HG03175 (cell line): Measurements from ENCODE around the gene TOM1L2.
"Not testable (repeated sequence)": the region's sequence is repeated elsewhere in the genome, so short reads cannot be mapped to it uniquely, and the experiment has no call there.

Experiments used
- ATAC-seq: cut with Tn5 transposase; IDR thresholded peaks from one replicate; pipeline ENCODE4 v1.9.1; 2021; ENCODE audit warnings: mild to moderate bottlenecking, moderate library complexity; ENCODE audit not compliant: unreplicated experiment

Gene TOM1L2

DNA sequence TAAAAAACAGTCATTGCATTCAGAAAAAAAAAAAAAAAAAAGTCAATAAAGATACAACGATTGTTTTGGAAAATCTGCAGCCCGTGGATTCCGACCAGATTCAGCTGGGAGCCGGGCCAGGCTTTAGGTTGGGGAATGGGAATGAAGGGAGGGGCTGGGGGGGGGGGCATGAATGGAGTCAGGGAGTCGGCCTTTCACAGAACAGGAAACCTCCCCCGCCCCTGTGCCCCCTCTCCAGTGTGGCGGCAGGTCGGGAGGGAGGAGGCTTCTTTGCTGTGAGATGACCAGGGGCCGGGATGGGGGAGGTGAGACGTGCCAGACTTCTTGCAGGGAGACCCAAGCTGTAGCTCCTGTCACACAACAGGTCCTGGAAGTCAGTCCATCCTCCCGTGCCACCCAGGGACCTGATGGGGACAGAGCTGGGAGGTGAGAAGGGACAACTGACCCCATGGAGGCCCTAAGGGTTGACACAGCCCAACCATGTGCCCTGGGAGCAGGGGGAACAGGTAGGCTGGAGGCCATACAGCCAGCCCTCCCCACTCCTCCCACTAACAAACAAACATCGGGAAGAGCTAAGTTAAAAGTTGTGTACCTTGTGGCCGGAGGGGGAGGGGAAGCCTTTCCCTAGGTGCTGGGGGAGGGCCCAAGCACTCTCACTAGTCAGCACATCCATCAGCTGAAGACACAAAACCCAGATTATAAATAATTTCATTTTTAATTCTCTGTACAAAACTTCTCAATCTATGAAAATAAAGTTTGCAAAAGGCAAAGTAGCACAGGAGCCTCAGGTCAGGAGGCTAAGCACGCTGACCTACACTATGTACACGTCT is 160.6 kb downstream of the TOM1L2 start:
- ATAC-seq: no peak

DNA sequence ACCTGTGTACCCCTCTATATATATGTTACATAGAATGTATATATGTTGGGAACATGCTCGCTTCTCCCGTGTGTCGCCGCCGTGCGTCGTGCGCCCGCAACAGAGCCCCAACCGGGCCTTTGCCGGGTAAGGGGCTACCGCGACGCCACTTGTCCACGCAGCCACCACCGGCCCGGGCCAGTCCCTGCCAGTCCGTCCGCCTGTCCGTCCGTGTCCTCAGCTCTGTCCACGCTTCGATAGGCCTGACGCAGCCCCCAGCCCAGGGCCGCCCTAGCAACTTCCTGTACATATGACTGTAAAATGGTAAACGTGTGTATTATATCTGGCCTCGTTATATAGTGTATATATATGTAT is 161.3 kb downstream of the TOM1L2 start:
- no peak for ATAC-seq

DNA sequence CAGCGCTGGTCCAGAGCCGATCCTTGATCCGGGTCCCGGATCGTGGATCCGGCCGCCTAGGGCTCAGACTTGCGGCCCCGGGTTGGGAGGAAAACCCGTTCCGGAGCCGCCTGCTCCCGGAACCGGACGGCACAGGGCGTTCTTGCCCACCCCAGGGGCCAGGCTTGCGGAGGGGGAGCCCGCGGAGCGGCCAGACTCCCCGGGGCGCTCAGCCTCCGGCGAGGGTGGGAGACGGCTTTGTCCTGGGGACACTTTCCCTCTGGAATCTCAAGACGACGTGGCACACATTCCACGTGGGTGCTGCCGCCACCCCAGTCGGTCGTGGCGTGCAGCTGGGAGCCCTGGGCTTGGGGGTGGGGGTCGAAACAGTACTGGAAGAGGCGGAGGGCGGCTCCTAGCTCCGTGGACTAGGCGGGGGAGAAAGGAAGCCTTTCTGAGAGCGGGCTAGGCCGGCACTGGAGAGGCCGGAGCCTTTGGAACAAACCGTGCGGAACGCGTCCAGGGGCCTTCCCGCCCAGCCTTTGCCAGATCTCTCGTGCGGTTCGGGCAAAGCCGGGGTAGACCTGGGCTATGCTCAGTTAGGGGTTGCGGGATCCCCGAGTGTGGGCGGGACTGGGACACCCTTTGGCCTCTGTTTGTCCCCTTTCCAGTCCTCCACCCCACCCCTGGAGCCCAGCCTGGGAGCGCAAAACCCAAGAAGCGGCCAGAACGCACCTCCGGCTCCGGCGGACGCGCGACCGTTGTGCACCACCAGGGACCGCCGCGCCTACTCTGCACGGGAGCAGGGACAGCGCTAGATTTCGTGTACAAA is 161.9 kb downstream of the TOM1L2 start:
- ATAC-seq: no peak

DNA sequence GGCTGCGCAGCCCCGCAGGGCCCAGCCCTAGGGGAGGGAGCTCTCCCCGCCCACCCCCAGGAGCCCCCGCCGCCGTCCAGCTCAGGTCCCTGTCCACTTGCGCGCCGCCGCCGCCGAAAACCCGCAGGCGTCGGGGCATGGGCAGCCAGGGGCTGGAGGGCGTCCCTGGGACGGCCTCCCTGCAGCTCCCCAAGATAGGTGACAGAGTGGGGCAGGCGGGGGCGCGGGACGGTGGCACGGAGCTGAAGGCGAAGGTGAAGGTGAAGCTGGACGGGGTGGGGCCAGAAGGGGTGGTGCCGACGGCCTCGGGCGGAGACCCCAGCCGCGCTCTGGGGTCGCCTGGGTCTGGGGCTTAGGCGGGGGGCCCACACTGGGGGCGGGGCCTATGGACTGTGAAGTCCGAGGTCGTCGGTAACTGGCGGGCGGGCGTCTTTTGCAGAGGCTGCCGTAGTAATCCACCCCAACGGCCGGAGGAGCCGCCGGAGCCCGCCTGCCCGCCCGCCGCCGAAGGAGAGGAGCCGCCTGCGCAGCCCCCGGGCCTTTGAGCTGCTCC is 162.6 kb downstream of the TOM1L2 start:
- ATAC-seq: no peak

DNA sequence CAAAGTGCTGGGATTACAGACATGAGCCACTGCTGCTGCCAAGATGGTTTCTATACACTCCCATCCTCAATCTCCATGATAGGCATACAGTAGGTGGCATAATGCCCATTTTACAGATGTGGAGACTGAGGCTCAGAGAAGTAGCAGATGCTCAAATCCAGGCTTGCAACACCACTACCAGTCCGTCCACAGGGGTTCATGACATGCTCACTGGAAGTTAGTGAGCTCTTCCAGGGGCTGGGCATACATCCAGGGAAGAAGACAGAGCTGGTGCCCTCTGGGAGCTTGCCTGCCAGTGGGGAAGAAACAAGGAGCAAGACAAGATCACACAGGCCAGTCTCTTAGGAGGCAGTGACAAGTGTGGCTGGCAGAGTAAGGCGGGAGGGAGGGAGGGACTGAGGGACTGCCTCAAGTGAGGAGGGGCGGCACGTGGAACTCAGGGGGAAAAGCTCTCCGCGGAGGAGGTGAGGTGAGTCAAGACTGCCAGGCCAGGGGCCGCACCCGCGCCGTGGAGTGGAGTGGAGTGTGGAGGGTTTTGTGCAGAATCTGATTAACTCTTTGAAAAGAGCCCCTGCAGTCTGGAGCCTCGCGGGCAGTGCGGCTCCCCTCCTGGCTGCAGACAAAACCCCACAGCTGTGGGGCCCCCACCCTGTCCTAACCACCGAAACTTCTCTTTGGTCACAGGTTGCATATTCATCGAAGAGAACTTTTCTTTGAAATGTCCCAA is 163.3 kb downstream of the TOM1L2 start:
- no peak for ATAC-seq

DNA sequence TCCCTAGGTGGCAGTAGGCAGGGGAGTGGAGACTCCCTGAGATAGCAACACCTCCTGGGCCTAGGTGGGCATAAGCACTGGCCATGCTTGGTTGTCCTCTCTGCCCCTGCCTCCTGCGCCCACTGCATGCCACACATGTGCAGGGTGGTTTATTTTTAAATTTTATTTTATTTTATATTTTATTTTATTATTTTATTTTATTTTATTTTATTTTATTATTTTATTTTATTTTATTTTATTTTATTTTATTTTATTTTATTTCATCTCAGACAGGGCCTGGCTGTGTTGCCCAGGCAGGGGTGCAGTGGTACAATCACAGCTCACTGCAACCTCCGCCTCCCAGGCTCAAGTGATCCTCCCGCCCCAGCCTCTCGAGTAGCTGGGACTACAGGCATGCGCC is 164.0 kb downstream of the TOM1L2 start:
- not testable (repeated sequence) for ATAC-seq

DNA sequence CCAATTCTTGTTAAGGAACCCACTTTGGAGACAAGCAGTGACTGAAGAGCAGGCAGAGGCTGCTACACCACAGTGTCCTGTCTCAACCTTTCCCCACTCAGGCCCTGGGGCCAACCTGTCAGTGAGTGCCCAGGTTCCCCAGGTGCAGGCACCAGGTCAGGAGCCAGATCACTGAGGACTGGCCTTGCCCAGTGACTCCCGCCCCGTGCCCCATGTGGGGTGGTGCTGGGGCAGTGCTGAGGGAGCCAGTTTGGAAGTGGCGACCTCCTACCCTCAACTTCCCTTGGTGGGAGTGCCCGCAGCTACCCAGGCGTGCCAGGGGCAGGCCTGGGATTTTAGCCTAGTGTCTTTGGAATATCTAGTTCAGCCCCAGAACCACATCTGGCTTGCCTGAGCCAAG is 164.8 kb downstream of the TOM1L2 start:
- ATAC-seq: no peak

DNA sequence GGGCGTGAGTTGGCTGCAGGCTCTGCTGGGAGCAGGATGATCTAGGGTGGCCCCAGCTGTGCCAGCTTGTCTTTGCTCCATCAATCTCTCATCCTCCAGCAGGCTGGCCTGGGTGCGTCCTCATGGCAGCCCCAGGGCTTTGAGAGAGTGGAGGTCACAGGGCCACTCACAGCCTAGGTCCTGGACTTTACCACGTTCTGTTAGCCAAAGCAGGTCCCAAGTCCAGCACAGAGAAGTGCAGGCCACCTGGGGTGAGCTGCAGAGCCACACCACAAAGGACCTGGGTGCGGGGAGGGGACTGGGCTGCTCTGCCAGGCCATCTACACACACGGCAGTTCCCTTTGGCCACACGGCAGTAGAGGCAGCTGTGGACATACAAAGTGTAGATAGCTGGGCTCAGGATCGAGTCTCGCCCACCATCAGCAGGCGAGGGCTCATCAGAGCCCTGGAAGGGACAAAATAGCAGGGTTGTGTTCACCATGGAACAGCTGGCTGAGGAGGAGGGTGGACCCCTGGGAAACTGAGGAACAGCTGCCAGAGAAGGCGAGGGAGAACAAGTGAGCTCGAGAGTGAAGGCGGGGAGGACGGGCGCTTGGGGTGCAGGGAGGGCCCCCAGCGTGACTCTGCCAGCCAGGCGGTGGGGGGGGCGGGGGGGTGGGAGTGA is 165.5 kb downstream of the TOM1L2 start:
- ATAC-seq: no peak

DNA sequence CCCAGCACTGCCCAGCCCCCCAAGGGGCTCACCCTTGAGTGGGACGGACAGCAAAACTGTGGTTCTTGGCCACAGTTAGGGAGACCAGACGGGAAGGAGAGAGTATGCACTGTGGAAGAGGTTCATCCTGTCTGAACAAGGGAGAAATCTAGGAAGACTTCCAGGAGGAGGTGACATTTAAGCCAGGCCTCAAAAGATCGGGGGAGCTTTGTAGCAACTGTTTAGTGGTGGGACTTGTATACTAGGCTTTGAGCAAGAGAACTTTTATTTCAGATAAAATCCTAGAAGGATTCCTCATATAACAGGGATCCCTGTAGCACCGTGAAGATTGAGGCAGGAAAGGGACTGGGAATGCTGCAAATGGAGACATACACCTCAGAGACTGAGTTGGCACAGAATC is 166.2 kb downstream of the TOM1L2 start:
- no peak for ATAC-seq

DNA sequence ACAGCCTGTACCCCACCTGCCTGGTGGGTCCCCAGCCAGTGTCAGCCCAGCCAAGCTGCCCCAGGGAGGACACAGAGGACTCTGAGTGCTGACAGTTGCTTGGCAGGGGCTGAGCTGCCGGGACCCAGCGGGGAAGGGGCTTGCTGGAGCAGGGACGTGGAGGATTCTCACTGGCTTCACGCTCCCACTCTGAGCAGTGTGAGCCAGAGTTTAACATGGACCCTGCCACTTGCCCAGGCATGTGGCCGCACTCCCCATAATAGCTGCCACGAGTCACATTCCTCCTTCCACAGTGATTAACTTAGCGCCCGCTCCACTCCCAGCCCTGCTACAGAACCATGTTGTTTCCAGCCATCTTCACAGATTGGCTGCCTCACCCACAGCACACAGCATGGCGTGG is 166.6 kb downstream of the TOM1L2 start:
- ATAC-seq: no peak

DNA sequence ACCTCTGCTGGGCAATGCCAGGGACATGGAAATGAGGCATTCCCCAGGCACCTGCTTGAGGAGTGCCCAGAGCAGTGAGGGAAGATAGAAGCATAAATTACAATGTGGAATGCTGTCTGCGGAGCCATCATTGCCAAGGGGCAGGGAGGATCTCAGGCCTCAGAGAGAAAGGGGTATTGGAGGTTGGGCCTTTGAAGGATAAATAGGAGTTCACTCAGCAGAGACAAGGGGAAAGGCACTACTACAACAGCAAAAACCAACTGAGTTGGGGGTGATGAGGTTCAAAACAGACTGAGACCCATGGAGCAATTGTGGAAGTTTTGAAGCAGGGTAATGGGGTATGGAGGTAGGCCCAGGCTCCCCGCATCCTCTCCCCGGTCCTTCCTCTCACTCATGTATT is 168.2 kb downstream of the TOM1L2 start:
- no peak for ATAC-seq

DNA sequence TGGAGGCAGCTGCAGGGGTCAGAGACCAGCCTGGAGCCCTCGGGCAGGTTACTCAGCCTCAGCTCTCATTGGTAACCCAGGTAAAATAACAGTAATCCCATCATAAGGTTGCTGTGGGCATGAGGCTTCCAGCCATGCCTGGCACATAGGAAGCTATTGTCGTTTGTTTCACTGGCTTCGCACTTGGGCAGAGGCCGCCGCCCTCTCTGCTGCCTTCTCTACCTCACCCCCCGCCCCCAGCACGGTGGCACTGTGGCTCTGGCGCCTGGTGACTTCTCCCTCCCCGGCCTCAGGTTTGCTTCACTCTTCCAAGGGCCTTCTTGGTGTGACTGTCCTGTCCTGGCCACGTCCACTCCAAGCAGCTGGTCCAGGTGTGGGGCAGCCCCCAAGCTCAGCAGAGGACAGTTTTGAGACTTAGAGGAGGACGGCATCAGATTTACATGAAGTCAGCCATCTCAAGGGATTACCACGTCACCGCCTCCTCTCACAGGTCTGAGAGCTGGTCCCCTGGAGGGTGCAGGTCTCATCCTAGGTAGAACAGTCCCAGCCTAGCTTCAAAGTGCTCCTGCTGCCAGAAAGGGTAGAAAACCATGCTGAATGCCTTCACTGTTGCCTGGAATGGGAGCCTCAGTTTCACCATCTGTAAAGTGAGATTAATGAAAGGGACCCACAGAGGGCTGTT is 170.3 kb downstream of the TOM1L2 start:
- no peak for ATAC-seq

DNA sequence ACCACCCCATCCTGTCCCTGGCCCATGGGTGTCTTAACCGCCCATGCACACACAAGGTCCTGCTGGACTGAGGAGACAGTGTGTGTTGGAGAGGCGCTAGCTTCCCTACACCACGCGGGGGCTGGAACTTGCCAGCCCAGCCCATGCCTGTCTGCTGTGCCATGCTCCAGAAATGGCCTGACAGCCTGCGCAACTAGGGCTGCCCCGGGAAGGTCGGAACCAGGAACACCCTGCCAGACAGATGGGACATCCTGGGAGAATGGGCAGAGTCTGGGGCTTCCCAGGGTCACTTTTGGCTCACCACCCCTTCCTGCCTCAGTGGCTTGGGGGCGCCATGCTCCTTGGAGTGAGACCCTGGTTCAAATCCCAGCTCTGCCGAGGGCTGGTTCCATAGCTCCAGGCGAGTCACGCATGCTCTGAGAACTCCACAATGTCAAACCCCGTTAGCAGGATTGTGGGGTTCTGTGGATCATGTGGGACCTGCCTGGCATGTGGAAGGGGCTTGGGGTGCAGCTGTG is 171.6 kb downstream of the TOM1L2 start:
- no peak for ATAC-seq

DNA sequence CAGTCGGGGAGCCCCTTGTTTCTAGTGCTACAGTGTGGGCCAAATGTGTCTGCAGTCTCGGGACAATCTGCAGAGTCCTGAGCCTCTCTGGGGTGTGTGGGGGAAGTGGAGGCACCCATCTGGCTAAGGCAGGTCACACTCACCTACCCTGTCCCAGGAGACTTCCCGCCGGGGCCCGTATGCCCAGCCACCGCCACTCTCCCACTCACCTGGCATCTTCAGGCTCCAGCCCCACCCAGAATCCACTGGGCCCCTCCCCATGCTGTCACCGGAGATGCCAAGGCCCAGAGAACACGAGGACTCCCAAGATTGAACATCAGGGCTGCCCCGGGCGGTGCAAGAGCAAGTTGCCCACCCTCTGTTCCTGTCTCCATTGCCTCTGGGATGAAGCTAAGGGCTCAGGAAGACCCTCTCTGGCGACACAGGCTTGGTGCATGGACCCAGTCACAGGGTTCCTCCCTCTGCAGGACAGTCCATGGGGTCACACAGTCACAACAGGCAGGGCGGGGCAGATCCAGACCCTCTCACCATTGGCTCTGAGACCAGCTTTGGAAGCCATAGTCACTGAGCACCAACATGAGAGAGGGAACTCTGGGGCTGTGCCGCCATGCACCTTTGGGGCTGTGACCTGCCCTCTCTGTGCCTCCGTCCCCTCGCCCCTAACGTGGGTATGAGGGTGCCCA is 173.5 kb downstream of the TOM1L2 start:
- no peak for ATAC-seq

DNA sequence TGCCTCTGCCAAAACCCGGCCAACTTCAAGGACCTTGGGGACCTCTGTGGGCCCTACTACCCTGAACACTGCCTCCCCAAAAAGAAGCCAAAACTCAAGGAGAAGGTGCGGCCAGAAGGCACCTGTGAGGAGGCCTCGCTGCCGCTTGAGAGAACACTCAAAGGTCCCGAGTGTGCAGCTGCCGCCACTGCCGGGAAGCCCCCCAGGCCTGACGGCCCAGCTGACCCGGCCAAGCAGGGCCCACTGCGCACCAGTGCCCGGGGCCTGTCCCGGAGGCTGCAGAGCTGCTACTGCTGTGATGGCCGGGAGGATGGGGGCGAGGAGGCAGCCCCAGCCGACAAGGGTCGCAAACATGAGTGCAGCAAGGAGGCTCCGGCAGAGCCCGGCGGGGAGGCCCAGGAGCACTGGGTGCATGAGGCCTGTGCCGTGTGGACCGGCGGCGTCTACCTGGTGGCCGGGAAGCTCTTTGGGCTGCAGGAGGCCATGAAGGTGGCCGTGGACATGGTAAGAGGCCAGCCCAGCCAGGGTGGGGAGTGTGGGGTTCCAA is 174.1 kb downstream of the TOM1L2 start:
- ATAC-seq: no peak

DNA sequence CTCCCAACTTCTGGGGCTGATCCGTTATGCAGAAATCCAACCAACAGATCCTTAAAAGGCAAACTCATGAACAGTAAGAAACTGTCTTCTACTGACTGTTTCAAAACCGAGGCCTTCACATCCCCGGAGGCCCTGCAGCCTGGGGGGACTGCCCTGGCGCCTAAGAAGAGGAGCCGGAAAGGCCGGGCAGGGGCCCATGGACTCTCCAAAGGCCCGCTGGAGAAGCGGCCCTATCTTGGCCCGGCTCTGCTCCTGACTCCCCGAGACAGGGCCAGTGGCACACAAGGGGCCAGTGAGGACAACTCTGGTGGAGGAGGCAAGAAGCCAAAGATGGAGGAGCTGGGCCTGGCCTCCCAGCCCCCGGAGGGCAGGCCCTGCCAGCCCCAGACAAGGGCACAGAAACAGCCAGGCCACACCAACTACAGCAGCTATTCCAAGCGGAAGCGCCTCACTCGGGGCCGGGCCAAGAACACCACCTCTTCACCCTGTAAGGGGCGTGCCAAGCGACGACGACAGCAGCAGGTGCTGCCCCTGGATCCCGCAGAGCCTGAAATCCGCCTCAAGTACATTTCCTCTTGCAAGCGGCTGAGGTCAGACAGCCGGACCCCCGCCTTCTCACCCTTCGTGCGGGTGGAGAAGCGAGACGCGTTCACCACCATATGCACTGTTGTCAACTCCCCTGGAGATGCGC is 174.9 kb downstream of the TOM1L2 start:
- ATAC-seq: no peak

DNA sequence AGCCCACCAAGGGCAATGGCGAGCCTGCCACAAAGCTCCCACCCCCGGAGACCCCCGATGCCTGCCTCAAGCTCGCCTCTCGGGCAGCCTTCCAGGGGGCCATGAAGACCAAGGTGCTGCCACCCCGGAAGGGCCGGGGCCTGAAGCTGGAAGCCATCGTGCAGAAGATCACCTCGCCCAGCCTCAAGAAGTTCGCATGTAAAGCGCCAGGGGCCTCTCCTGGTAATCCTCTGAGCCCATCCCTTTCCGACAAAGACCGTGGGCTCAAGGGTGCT is 175.5 kb downstream of the TOM1L2 start:
- ATAC-seq: no peak

DNA sequence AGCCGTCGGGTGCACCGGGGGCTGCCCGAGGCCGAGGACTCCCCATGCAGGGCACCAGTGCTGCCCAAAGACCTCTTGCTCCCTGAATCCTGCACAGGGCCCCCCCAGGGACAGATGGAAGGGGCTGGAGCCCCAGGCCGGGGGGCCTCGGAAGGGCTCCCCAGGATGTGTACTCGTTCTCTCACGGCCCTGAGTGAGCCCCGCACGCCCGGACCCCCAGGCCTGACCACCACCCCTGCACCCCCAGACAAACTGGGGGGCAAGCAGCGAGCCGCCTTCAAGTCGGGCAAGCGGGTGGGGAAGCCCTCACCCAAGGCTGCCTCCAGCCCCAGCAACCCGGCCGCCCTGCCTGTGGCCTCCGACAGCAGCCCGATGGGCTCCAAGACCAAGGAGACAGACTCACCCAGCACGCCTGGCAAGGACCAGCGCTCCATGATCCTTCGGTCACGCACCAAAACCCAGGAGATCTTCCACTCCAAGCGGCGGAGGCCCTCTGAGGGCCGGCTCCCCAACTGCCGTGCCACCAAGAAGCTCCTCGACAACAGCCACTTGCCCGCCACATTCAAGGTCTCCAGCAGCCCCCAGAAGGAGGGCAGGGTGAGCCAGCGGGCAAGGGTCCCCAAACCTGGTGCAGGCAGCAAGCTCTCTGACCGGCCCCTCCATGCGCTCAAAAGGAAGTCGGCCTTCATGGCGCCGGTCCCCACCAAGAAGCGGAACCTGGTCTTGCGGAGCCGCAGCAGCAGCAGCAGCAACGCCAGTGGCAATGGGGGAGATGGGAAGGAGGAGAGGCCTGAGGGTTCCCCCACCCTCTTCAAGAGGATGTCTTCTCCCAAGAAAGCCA is 176.0 kb downstream of the TOM1L2 start:
- no peak for ATAC-seq
